H9 (cell line): Measurements from ENCODE around the gene HYAL1. TPM values are rescaled to one million over a fixed set of nuclear protein-coding genes. Genes with fewer than 3 reads are reported as not detected.

Experiments used
- DNase-seq: peaks from one replicate; pipeline ENCODE4 v3.0.0-alpha.2; 2017
- H2AFZ ChIP-seq: one replicate; pipeline ENCODE4 v1.6.1; 2013; ENCODE audit warnings: mild to moderate bottlenecking, low read length, control low read depth, moderate library complexity
- H2AK5ac ChIP-seq: 2 replicates; pipeline ENCODE4 v1.6.1; 2013; ENCODE audit warnings: low read length, control low read depth, mixed read lengths; ENCODE audit not compliant: insufficient read length
- H2BK120ac ChIP-seq: one replicate; pipeline ENCODE4 v1.6.1; 2013; ENCODE audit warnings: low read depth, mild to moderate bottlenecking, low read length, control low read depth, inconsistent platforms; ENCODE audit not compliant: poor library complexity, severe bottlenecking
- H2BK12ac ChIP-seq: 2 replicates; pipeline ENCODE4 v1.6.1; 2013; ENCODE audit warnings: low read length, control low read depth, mixed read lengths, low read depth; ENCODE audit not compliant: insufficient read length
- H2BK15ac ChIP-seq: 2 replicates; pipeline ENCODE4 v1.6.1; 2013; ENCODE audit warnings: low read depth, low read length, control low read depth
- H2BK20ac ChIP-seq: one replicate; pipeline ENCODE4 v1.6.1; 2013; ENCODE audit warnings: low read depth, mild to moderate bottlenecking, low read length, control low read depth, inconsistent platforms; ENCODE audit not compliant: poor library complexity, severe bottlenecking
- H2BK5ac ChIP-seq: 2 replicates; pipeline ENCODE4 v1.6.1; 2013; ENCODE audit warnings: low read length, control low read depth, mixed read lengths; ENCODE audit not compliant: insufficient read length
- H3K14ac ChIP-seq: 2 replicates; pipeline ENCODE4 v1.6.1; 2013; ENCODE audit warnings: low read length, control low read depth; ENCODE audit not compliant: insufficient read depth
- H3K18ac ChIP-seq: 2 replicates; pipeline ENCODE4 v1.6.1; 2013; ENCODE audit warnings: low read depth, mild to moderate bottlenecking, mixed read lengths, low read length, control low read depth; ENCODE audit not compliant: insufficient read length
- H3K23ac ChIP-seq: 2 replicates; pipeline ENCODE4 v1.6.1; 2013; ENCODE audit warnings: low read length, control low read depth, mixed read lengths, low read depth; ENCODE audit not compliant: insufficient read length
- H3K23me2 ChIP-seq: 2 replicates; pipeline ENCODE4 v1.6.1; 2013; ENCODE audit warnings: low read depth, mild to moderate bottlenecking, mixed read lengths, low read length, control low read depth; ENCODE audit not compliant: insufficient read length, poor library complexity, severe bottlenecking
- H3K27ac ChIP-seq: 2 replicates; pipeline ENCODE4 v1.5.1; 2013; ENCODE audit warnings: low read length, control low read depth, mixed read lengths, low read depth; ENCODE audit not compliant: insufficient read length
- H3K27me3 ChIP-seq: 2 replicates; pipeline ENCODE4 v1.6.1; 2013; ENCODE audit warnings: low read length, control low read depth, inconsistent platforms; ENCODE audit not compliant: insufficient read depth
- H3K4ac ChIP-seq: 2 replicates; pipeline ENCODE4 v1.6.1; 2013; ENCODE audit warnings: low read depth, mild to moderate bottlenecking, control low read depth, inconsistent platforms, low read length, moderate library complexity
- H3K4me1 ChIP-seq: 2 replicates; pipeline ENCODE4 v1.6.1; 2013; ENCODE audit warnings: low read length, control low read depth, inconsistent platforms; ENCODE audit not compliant: insufficient read depth
- H3K4me2 ChIP-seq: 2 replicates; pipeline ENCODE4 v1.6.1; 2013; ENCODE audit warnings: low read length, control low read depth, mixed read lengths; ENCODE audit not compliant: insufficient read length, insufficient read depth
- H3K56ac ChIP-seq: 2 replicates; pipeline ENCODE4 v1.6.1; 2013; ENCODE audit warnings: low read depth, mild to moderate bottlenecking, mixed read lengths, low read length, control low read depth; ENCODE audit not compliant: insufficient read length
- H3K79me1 ChIP-seq: 2 replicates; pipeline ENCODE4 v1.6.1; 2013; ENCODE audit warnings: low read depth, mild to moderate bottlenecking, moderate library complexity, low read length, control low read depth, inconsistent platforms; ENCODE audit not compliant: insufficient read depth, poor library complexity, severe bottlenecking
- H3K79me2 ChIP-seq: 2 replicates; pipeline ENCODE4 v1.6.1; 2013; ENCODE audit warnings: low read length, control low read depth, inconsistent platforms; ENCODE audit not compliant: insufficient read depth
- H3K9ac ChIP-seq: 2 replicates; pipeline ENCODE4 v1.6.1; 2013; ENCODE audit warnings: low read length, control low read depth, mixed read lengths; ENCODE audit not compliant: insufficient read length; ENCODE audit errors: extremely low read depth
- H3K9me3 ChIP-seq: one replicate; pipeline ENCODE4 v1.6.1; 2013; ENCODE audit warnings: low read depth, low read length, inconsistent platforms; ENCODE audit not compliant: control insufficient read depth
- H3T11ph ChIP-seq: one replicate; pipeline ENCODE4 v1.6.1; 2013; ENCODE audit warnings: mild to moderate bottlenecking, low read length, control low read depth, inconsistent platforms
- H4K20me1 ChIP-seq: one replicate; pipeline ENCODE4 v1.6.1; 2013; ENCODE audit not compliant: control insufficient read depth, insufficient read length, insufficient read depth
- H4K5ac ChIP-seq: 2 replicates; pipeline ENCODE4 v1.6.1; 2013; ENCODE audit warnings: low read depth, mild to moderate bottlenecking, mixed read lengths, low read length, control low read depth; ENCODE audit not compliant: insufficient read length
- H4K8ac ChIP-seq: replicated peaks from 2 replicates; pipeline ENCODE4 v1.6.1; 2013; ENCODE audit warnings: low read length, control low read depth, mixed read lengths, low read depth; ENCODE audit not compliant: insufficient read length
- H4K91ac ChIP-seq: 2 replicates; pipeline ENCODE4 v1.6.1; 2013; ENCODE audit warnings: low read depth, mild to moderate bottlenecking, moderate library complexity, mixed read lengths, low read length, control low read depth; ENCODE audit not compliant: insufficient read length
- H3K27ac Mint-ChIP-seq, 3 experiments: 2 replicates in 2 of 3; 3 replicates in 1 of 3; pipeline ENCODE4 v1.8.0; 2020 to 2021; ENCODE audit warnings: mixed read lengths in 3 of 3, mild to moderate bottlenecking in 1 of 3, moderate library complexity in 1 of 3
- H3K27me3 Mint-ChIP-seq: 2 replicates; pipeline ENCODE4 v1.8.0; 2021; ENCODE audit warnings: low read depth, mild to moderate bottlenecking, moderate library complexity, mixed read lengths
- H3K36me3 Mint-ChIP-seq, 3 experiments: 2 replicates in 2 of 3; 3 replicates in 1 of 3; pipeline ENCODE4 v1.8.0; 2020 to 2021; ENCODE audit warnings: low read depth in 3 of 3, mixed read lengths in 3 of 3; ENCODE audit not compliant: insufficient read depth in 1 of 3
- H3K4me1 Mint-ChIP-seq, 2 experiments: 2 replicates each; pipeline ENCODE4 v1.8.0; 2020; ENCODE audit warnings: mixed read lengths in 2 of 2
- H3K4me3 Mint-ChIP-seq, 2 experiments: 2 replicates in 1 of 2; 3 replicates in 1 of 2; pipeline ENCODE4 v1.8.0; 2020 to 2021; ENCODE audit warnings: mild to moderate bottlenecking in 2 of 2, mixed read lengths in 2 of 2, moderate library complexity in 1 of 2
- H3K9me3 Mint-ChIP-seq, 2 experiments: 2 replicates in 1 of 2; 3 replicates in 1 of 2; pipeline ENCODE4 v1.8.0; 2020; ENCODE audit warnings: mild to moderate bottlenecking in 2 of 2, mixed read lengths in 2 of 2, moderate library complexity in 1 of 2
- CTCF ChIP-seq: fragments of 200-600 bp; sonication (generic); conservative IDR thresholded peaks from 3 replicates; pipeline ENCODE4 v1.8.0; 2021; ENCODE audit warnings: antibody characterized with exemption, mild to moderate bottlenecking
- WGBS: extraction: QIAGEN DNeasy Blood & Tissue Kit; methylation state at CpG from one replicate; pipeline ENCODE4 v1.1.7; 2013; ENCODE audit warnings: missing lambda C conversion rate, low lambda C conversion rate, mixed read lengths; ENCODE audit not compliant: insufficient read length; ENCODE audit errors: extremely low coverage; 5-methylcytosine and 5-hydroxymethylcytosine counted together
- total RNA-seq: library from RNA; stranded (reverse); gene quantifications from 2 replicates; pipeline ENCODE4 v1.2.1, GENCODE V29; 2021

The HYAL1 gene
- total RNA-seq, 1 experiment from 2014 or later: 2.0 TPM

GRCh38 chr3:50333744-50334328 is 30.5 kb upstream of the HYAL1 start:
- H2BK12ac ChIP-seq: no peak overlapping the region
- no peaks in the 10 kb centered on the region for H3K79me1 ChIP-seq
- no peak overlapping the region for H2BK120ac ChIP-seq
- no peak overlapping the region for H3K56ac ChIP-seq
- H3K18ac ChIP-seq: no peak overlapping the region
- Mint-ChIP-seq H3K36me3 (peaks cover 11 to 45% (median 44%) of the 10 kb centered on the region in 3 experiments; a peak in 6 of 7 replicates), H3K9me3 (no peaks in the 10 kb centered on the region), H3K27ac (peak overlapping the region in 2 of 3 experiments; percentile 48 to 49; a peak in 3 of 7 replicates), H3K27me3 (peaks cover 10% of the 10 kb centered on the region), H3K4me3 (peak overlapping the region in 1 of 2 experiments; percentile 11; a peak in 2 of 5 replicates), H3K4me1 (peaks cover 20 to 28% of the 10 kb centered on the region in 2 experiments)
- H2BK20ac ChIP-seq: no peak overlapping the region
- H3K27ac ChIP-seq: no peak overlapping the region
- no peak overlapping the region for H3K9ac ChIP-seq
- no peaks in the 10 kb centered on the region; the same call in 1 of the 2 replicates for H3K4me1 ChIP-seq
- peaks cover 17% of the 10 kb centered on the region for H3K23me2 ChIP-seq
- H3K27me3 ChIP-seq: no peaks in the 10 kb centered on the region; the same call in 1 of the 2 replicates
- H4K20me1 ChIP-seq: no peaks in the 10 kb centered on the region
- no peak overlapping the region for H2AK5ac ChIP-seq
- no peak overlapping the region for H2BK5ac ChIP-seq
- no peak overlapping the region for H3K4ac ChIP-seq
- H3K23ac ChIP-seq: no peak overlapping the region
- no peak for TF ChIP-seq CTCF
- H3K14ac ChIP-seq: no peak overlapping the region
- H3K9me3 ChIP-seq: no peaks in the 10 kb centered on the region
- H2BK15ac ChIP-seq: no peak overlapping the region
- no CpG with 5 or more reads among the region's 12 CpGs for WGBS
- no peak overlapping the region for H4K91ac ChIP-seq
- no peak overlapping the region for H2AFZ ChIP-seq
- no peak overlapping the region for H4K8ac ChIP-seq
- no peak overlapping the region for H3K4me2 ChIP-seq
- H3T11ph ChIP-seq: no peak overlapping the region
- peaks cover 5% of the 10 kb centered on the region; the same call in 1 of the 2 replicates for H3K79me2 ChIP-seq
- no peak for DNase-seq
- H4K5ac ChIP-seq: no peak overlapping the region
